Neural cell (in vitro differentiated cells): ENCODE results near the gene SRRM2. TPM values are rescaled to one million over a fixed set of nuclear protein-coding genes. Genes with fewer than 3 reads are reported as not detected.

Source experiments
- H2AFZ ChIP-seq: fragments of 200-600, 300-800 bp; sonication (generic), shearing (Covaris generic); 2 replicates; pipeline ENCODE4 v1.6.0; 2014; ENCODE audit warnings: low read depth, mild to moderate bottlenecking, antibody characterized with exemption, low read length, moderate library complexity
- H3F3A ChIP-seq: fragments of 200-600 bp; shearing (Covaris generic); 2 replicates; pipeline ENCODE4 v1.6.1; 2016; ENCODE audit warnings: mild to moderate bottlenecking, moderate library complexity, mixed read lengths, antibody characterized with exemption, low read length; ENCODE audit not compliant: insufficient read depth, poor library complexity, severe bottlenecking
- H3K27ac ChIP-seq: fragments of 200-600, 300-800 bp; sonication (generic), shearing (Covaris generic); 2 replicates; pipeline ENCODE4 v1.5.1; 2014; ENCODE audit warnings: mild to moderate bottlenecking, low read length, moderate library complexity
- H3K27me3 ChIP-seq: fragments of 300-800, 200-600 bp; sonication (generic), shearing (Covaris generic); 2 replicates; pipeline ENCODE4 v1.6.0; 2014; ENCODE audit warnings: mild to moderate bottlenecking, low read depth, low read length, moderate library complexity; ENCODE audit not compliant: insufficient read depth
- H3K36me3 ChIP-seq: fragments of 300-800, 200-600 bp; sonication (generic), shearing (Covaris generic); 2 replicates; pipeline ENCODE4 v1.5.1; 2014; ENCODE audit warnings: mild to moderate bottlenecking, antibody characterized with exemption, low read length, moderate library complexity; ENCODE audit not compliant: insufficient read depth
- H3K4me2 ChIP-seq: fragments of 300-800, 200-600 bp; sonication (generic), shearing (Covaris generic); 2 replicates; pipeline ENCODE4 v1.6.0; 2014; ENCODE audit warnings: mild to moderate bottlenecking, low read length
- H3K4me3 ChIP-seq: fragments of 300-800, 200-600 bp; sonication (generic), shearing (Covaris generic); 2 replicates; pipeline ENCODE4 v1.5.1; 2014; ENCODE audit warnings: mild to moderate bottlenecking, low read length, moderate library complexity
- H3K79me2 ChIP-seq: fragments of 200-600 bp; shearing (Covaris generic); replicated peaks from 2 replicates; pipeline ENCODE4 v1.6.0; 2014; ENCODE audit warnings: mild to moderate bottlenecking, low read length, moderate library complexity; ENCODE audit not compliant: insufficient read depth
- H3K9ac ChIP-seq: fragments of 300-800, 200-600 bp; sonication (generic), shearing (Covaris generic); 2 replicates; pipeline ENCODE4 v1.6.1; 2016; ENCODE audit warnings: mild to moderate bottlenecking, low read length, mixed read lengths
- H3K9me2 ChIP-seq: fragments of 200-600 bp; shearing (Covaris generic); 2 replicates; pipeline ENCODE4 v1.6.1; 2016; ENCODE audit warnings: mild to moderate bottlenecking, low read length, mixed read lengths; ENCODE audit not compliant: insufficient read depth
- H3K9me3 ChIP-seq: fragments of 200-600, 300-800 bp; sonication (generic), shearing (Covaris generic); 2 replicates; pipeline ENCODE4 v1.6.1; 2016; ENCODE audit warnings: mild to moderate bottlenecking, mixed run types, low read length, moderate library complexity, mixed read lengths
- H4K20me1 ChIP-seq: fragments of 200-600 bp; shearing (Covaris generic); 2 replicates; pipeline ENCODE4 v1.6.1; 2016; ENCODE audit warnings: mild to moderate bottlenecking, mixed run types; ENCODE audit not compliant: insufficient read depth
- EP300 ChIP-seq: fragments of 450-650 bp; conservative IDR thresholded peaks from 2 replicates; pipeline ENCODE4 v1.6.1; 2014; ENCODE audit warnings: antibody characterized with exemption, mild to moderate bottlenecking, moderate library complexity; ENCODE audit not compliant: poor library complexity, severe bottlenecking
- EZH2 ChIP-seq: fragments of 200-600, 300-800 bp; shearing (Covaris generic), sonication (generic); IDR thresholded peaks from 2 replicates; pipeline ENCODE4 v1.6.1; 2014; ENCODE audit warnings: antibody characterized with exemption, low read length, borderline replicate concordance, mild to moderate bottlenecking; ENCODE audit not compliant: insufficient read depth, poor library complexity, severe bottlenecking
- MXI1 ChIP-seq: fragments of 450-650 bp; conservative IDR thresholded peaks from 2 replicates; pipeline ENCODE4 v1.6.1; 2014; ENCODE audit warnings: antibody characterized with exemption, mild to moderate bottlenecking; ENCODE audit not compliant: poor library complexity, severe bottlenecking
- POLR2AphosphoS5 ChIP-seq: IDR thresholded peaks from 2 replicates; pipeline ENCODE4 v1.6.1; 2012
- RAD21 ChIP-seq: fragments of 450-650 bp; conservative IDR thresholded peaks from 2 replicates; pipeline ENCODE4 v1.6.1; 2014; ENCODE audit warnings: antibody characterized with exemption, mild to moderate bottlenecking, moderate library complexity
- SMC3 ChIP-seq: fragments of 450-650 bp; conservative IDR thresholded peaks from 2 replicates; pipeline ENCODE4 v1.6.1; 2014; ENCODE audit warnings: antibody characterized with exemption, mild to moderate bottlenecking, moderate library complexity; ENCODE audit not compliant: poor library complexity
- TAF1 ChIP-seq: IDR thresholded peaks from 2 replicates; pipeline ENCODE4 v1.6.1; 2012; ENCODE audit warnings: low read depth
- polyA plus RNA-seq: library from polyadenylated mRNA; depleted of rRNA; stranded (reverse); fragments of >200 nt; gene quantifications from 2 replicates; pipeline ENCODE4 v1.2.3, GENCODE V29; 2014
- TF ChIP-seq, protein P1 (sequence below): fragments of 450-650 bp; IDR thresholded peaks from 2 replicates; pipeline ENCODE4 v1.5.1; 2014; ENCODE audit warnings: antibody characterized with exemption, mild to moderate bottlenecking, moderate library complexity; ENCODE audit not compliant: poor library complexity, severe bottlenecking
- TF ChIP-seq, protein P2 (sequence below): IDR thresholded peaks from 2 replicates; pipeline ENCODE4 v1.6.1; 2012; ENCODE audit warnings: borderline replicate concordance

The SRRM2 gene
- polyA plus RNA-seq, 1 donor from 2014 or later: 40.0 TPM

DNA sequence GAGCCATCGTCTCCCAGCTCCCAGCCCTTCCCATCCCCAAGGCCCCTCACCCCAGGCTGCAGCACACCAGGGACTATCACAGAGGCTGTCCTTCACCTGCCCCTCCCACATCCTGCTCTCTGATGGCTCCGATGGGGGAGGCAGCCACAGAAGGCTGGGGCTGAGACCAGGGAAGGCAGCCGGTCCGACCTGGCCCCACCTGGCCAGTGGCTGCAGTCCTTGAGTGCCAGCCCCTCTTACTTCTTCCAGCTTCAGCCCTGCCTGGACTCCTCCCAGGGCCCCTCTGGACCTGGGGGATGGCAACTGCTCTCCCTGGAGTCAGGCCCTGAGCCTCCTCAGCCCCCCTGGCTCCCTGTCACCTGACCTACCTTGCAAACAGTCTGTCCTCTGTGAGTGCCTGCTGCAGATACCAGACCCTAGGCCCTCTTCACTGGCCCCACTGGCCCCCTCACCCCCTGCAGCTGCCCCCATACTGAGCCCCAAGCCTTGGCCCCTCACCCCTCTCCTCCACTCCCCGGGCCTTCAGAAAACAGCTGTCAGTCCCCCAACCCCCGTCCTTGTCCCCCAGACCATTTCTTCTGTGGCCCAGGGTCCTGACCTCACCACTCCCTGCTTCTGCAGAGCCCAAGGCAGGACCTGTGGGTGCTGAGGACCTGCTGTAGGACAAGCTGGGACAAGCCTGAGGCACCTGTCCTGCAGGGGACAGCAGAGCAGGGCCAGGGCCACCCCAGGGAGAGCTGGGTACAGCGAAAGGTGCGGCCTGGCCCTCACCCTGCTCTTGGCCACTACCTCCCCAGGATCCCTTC is 12.6 kb upstream of the SRRM2 start:
- Histone ChIP-seq H3K4me2 (no peak overlapping the region), H3F3A (no peaks in the 10 kb centered on the region), H3K9me3 (no peaks in the 10 kb centered on the region), H3K4me3 (no peak overlapping the region), H3K27ac (no peak overlapping the region), H2AFZ (no peak overlapping the region), H4K20me1 (no peaks in the 10 kb centered on the region), H3K36me3 (no peaks in the 10 kb centered on the region), H3K9ac (no peak overlapping the region), H3K9me2 (no peaks in the 10 kb centered on the region), H3K27me3 (no peaks in the 10 kb centered on the region), H3K79me2 (no peaks in the 10 kb centered on the region)
- TF ChIP-seq, protein P1, sequence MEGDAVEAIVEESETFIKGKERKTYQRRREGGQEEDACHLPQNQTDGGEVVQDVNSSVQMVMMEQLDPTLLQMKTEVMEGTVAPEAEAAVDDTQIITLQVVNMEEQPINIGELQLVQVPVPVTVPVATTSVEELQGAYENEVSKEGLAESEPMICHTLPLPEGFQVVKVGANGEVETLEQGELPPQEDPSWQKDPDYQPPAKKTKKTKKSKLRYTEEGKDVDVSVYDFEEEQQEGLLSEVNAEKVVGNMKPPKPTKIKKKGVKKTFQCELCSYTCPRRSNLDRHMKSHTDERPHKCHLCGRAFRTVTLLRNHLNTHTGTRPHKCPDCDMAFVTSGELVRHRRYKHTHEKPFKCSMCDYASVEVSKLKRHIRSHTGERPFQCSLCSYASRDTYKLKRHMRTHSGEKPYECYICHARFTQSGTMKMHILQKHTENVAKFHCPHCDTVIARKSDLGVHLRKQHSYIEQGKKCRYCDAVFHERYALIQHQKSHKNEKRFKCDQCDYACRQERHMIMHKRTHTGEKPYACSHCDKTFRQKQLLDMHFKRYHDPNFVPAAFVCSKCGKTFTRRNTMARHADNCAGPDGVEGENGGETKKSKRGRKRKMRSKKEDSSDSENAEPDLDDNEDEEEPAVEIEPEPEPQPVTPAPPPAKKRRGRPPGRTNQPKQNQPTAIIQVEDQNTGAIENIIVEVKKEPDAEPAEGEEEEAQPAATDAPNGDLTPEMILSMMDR: no peak
- TF ChIP-seq RAD21: no peak
- TF ChIP-seq MXI1: no peak
- no peak for TF ChIP-seq SMC3
- no peak for TF ChIP-seq POLR2AphosphoS5

DNA sequence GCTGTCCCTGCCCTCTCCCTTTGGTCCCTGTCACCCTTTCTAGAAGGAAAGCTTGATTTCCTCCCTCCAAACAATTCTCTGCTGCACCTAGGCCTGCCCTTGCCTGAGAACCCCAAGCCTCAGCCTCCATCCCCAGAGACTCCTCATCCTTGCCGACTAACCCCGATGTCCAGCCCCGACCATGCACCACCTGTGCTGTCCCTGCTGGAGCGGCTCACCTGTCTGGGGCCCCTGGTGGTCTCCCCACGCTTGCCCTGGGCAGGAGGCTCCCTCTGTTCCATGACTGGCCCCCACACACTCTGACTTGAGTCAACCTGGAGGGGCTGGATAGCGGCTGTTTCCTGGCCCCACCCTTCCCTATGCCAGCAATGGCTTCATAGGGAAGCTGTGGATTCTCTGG is 12.0 kb upstream of the SRRM2 start:
- Histone ChIP-seq H3K79me2 (no peaks in the 10 kb centered on the region), H2AFZ (no peak overlapping the region), H3K36me3 (no peaks in the 10 kb centered on the region), H3F3A (no peaks in the 10 kb centered on the region), H3K27me3 (no peaks in the 10 kb centered on the region), H3K4me2 (no peak overlapping the region), H3K4me3 (no peak overlapping the region), H3K9me3 (no peaks in the 10 kb centered on the region), H3K27ac (no peak overlapping the region), H3K9ac (no peak overlapping the region), H3K9me2 (no peaks in the 10 kb centered on the region), H4K20me1 (no peaks in the 10 kb centered on the region)
- no peak for TF ChIP-seq MXI1
- TF ChIP-seq, protein P1: no peak

DNA sequence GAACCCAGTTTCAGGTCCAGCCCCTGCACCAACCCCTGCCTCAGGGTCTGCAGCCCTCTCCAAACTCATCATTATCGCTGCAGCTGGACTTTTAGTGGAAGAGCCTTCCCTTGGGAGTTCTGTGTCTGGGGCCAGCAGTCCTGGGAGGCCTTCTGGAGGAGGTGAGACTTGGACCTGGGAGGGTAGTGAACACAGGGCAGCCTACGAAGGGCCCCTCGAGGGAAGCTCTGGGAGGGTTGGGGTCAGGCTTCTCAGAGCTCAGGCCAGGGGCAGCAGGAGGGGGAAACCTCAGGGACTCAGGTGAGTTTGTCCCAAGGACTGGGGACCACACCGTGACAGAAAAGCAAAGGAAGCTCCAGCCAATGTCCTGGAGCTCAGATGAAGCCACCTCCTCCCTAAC is 11.3 kb upstream of the SRRM2 start:
- H3K9me2 ChIP-seq: no peaks in the 10 kb centered on the region
- no peak overlapping the region for H3K4me2 ChIP-seq
- H3F3A ChIP-seq: no peaks in the 10 kb centered on the region
- no peaks in the 10 kb centered on the region for H3K36me3 ChIP-seq
- H3K27ac ChIP-seq: no peak overlapping the region
- no peaks in the 10 kb centered on the region for H3K79me2 ChIP-seq
- H2AFZ ChIP-seq: no peak overlapping the region
- TF ChIP-seq SMC3 (no peak), RAD21 (no peak), EP300 (no peak), MXI1 (no peak), TAF1 (no peak), POLR2AphosphoS5 (no peak), EZH2 (no peak)
- TF ChIP-seq, protein P2, sequence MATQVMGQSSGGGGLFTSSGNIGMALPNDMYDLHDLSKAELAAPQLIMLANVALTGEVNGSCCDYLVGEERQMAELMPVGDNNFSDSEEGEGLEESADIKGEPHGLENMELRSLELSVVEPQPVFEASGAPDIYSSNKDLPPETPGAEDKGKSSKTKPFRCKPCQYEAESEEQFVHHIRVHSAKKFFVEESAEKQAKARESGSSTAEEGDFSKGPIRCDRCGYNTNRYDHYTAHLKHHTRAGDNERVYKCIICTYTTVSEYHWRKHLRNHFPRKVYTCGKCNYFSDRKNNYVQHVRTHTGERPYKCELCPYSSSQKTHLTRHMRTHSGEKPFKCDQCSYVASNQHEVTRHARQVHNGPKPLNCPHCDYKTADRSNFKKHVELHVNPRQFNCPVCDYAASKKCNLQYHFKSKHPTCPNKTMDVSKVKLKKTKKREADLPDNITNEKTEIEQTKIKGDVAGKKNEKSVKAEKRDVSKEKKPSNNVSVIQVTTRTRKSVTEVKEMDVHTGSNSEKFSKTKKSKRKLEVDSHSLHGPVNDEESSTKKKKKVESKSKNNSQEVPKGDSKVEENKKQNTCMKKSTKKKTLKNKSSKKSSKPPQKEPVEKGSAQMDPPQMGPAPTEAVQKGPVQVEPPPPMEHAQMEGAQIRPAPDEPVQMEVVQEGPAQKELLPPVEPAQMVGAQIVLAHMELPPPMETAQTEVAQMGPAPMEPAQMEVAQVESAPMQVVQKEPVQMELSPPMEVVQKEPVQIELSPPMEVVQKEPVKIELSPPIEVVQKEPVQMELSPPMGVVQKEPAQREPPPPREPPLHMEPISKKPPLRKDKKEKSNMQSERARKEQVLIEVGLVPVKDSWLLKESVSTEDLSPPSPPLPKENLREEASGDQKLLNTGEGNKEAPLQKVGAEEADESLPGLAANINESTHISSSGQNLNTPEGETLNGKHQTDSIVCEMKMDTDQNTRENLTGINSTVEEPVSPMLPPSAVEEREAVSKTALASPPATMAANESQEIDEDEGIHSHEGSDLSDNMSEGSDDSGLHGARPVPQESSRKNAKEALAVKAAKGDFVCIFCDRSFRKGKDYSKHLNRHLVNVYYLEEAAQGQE: no peak
- TF ChIP-seq, protein P1: no peak
- no peaks in the 10 kb centered on the region for H3K9me3 ChIP-seq
- H3K4me3 ChIP-seq: no peak overlapping the region
- H4K20me1 ChIP-seq: no peaks in the 10 kb centered on the region
- no peaks in the 10 kb centered on the region for H3K27me3 ChIP-seq
- no peak overlapping the region for H3K9ac ChIP-seq
